Activated CD8-positive, alpha-beta T cell treated with anti-CD3 and anti-CD28 coated beads, Interleukin-2, amount 10 ng/mL, durations not matched to agents 7 days and 5 days (primary cell): ENCODE measurements around the gene UBE2F. TPM values are rescaled to one million over a fixed set of nuclear protein-coding genes. Genes with fewer than 3 reads are reported as not detected.
A peak's percentile ranks its signal among the peaks of the same experiment; 100 is the strongest.
"Not testable (repeated sequence)": the region's sequence is repeated elsewhere in the genome, so short reads cannot be mapped to it uniquely, and the experiment has no call there.

ENCODE experiments used
- ATAC-seq: fragments of 150-1000 bp; cut with Tn5 transposase; one replicate; pipeline ENCODE4 v1.10.0; 2021; ENCODE audit warnings: moderate library complexity
- CTCF ChIA-PET: fragments of 350-600 bp; sonication (Branson Sonifier 250); formaldehyde crosslinking; loops from one replicate; lab custom pipeline; 2021; ENCODE audit warnings: antibody characterized with exemption; lab: Charles Lee
- POLR2A ChIA-PET: fragments of 350-600 bp; sonication (Branson Sonifier 250); formaldehyde crosslinking; loops from one replicate; lab custom pipeline; 2021; ENCODE audit warnings: antibody characterized with exemption; lab: Charles Lee
- DNase-seq: peaks from one replicate; pipeline ENCODE4 v3.0.0-alpha.2; 2020
- H3K27ac Mint-ChIP-seq: one replicate; pipeline ENCODE4 v1.8.0; 2021; ENCODE audit warnings: mild to moderate bottlenecking, mixed read lengths
- H3K27me3 Mint-ChIP-seq: one replicate; pipeline ENCODE4 v1.8.0; 2021; ENCODE audit warnings: low read depth, mixed read lengths
- H3K36me3 Mint-ChIP-seq: one replicate; pipeline ENCODE4 v1.8.0; 2021; ENCODE audit warnings: low read depth, mixed read lengths
- H3K4me1 Mint-ChIP-seq: one replicate; pipeline ENCODE4 v1.8.0; 2021; ENCODE audit warnings: low read depth, mixed read lengths
- H3K4me3 Mint-ChIP-seq: one replicate; pipeline ENCODE4 v1.8.0; 2021; ENCODE audit warnings: mild to moderate bottlenecking, mixed read lengths
- H3K9me3 Mint-ChIP-seq: one replicate; pipeline ENCODE4 v1.8.0; 2022; ENCODE audit warnings: mixed read lengths; ENCODE audit not compliant: insufficient read depth
- total RNA-seq, 2 experiments: library from RNA; stranded (reverse); gene quantifications; one replicate each; pipeline ENCODE4 v1.2.3, GENCODE V29; 2021

Gene UBE2F
- total RNA-seq, 2 experiments from 2014 or later: 70.2 to 71.9 TPM

DNA sequence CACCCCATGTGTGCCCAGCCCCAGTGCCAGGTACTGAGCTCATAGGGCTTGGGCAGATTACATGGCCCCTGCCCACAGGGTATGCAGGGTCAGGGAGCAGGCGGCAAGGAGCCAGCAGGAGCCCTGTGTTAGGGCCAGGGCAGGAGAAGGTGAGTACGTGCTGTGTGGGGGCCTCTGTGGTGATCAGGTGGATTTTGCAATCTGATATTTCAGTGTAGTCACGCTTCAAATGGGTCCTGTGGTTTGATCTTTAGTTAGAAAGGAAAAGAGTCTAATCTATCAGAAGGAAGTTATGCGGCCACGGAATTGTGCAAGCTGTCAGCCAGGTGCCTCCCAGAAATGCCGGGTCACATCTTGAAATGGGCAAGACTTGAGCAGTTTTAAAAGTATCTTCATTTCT, 13.9 kb downstream of the UBE2F start:
- peak; percentile 63 for DNase-seq
- Mint-ChIP-seq H3K27me3 (no peaks in the 10 kb centered on the region), H3K4me3 (peak overlapping the region; percentile 17), H3K9me3 (no peaks in the 10 kb centered on the region), H3K27ac (peak overlapping the region; percentile 85), H3K36me3 (peaks cover 54% of the 10 kb centered on the region), H3K4me1 (peaks cover 70% of the 10 kb centered on the region)
- ATAC-seq: peak; percentile 78
- ChIA-PET POLR2A (interaction anchor here (0.8 to 1.4 kb wide), 4 partner anchors 12 to 221 kb away, joined by 3 to 4 read pairs (median 3); partner anchors contain the start of gene SCLY), CTCF (interaction anchor here (0.8 to 4.1 kb wide), 4 partner anchors 11 to 282 kb away, joined by 3 to 35 read pairs (median 3); no protein-coding TSS in a partner anchor)

- ATAC-seq, H3K27me3 Mint-ChIP-seq, H3K9me3 Mint-ChIP-seq, DNase-seq, POLR2A ChIA-PET, H3K4me3 Mint-ChIP-seq, H3K27ac Mint-ChIP-seq: not testable (repeated sequence)
- H3K4me1 Mint-ChIP-seq: peaks cover 62% of the 10 kb centered on the region
- H3K36me3 Mint-ChIP-seq: peaks cover 51% of the 10 kb centered on the region
- CTCF ChIA-PET: interaction anchor here (1.0 to 4.1 kb wide), 4 partner anchors 10 to 121 kb away, joined by 3 to 35 read pairs (median 3); no protein-coding TSS in a partner anchor
Observed at GRCh38 chr2:237981621-237982020, 14.8 kb downstream of the UBE2F start.

DNA sequence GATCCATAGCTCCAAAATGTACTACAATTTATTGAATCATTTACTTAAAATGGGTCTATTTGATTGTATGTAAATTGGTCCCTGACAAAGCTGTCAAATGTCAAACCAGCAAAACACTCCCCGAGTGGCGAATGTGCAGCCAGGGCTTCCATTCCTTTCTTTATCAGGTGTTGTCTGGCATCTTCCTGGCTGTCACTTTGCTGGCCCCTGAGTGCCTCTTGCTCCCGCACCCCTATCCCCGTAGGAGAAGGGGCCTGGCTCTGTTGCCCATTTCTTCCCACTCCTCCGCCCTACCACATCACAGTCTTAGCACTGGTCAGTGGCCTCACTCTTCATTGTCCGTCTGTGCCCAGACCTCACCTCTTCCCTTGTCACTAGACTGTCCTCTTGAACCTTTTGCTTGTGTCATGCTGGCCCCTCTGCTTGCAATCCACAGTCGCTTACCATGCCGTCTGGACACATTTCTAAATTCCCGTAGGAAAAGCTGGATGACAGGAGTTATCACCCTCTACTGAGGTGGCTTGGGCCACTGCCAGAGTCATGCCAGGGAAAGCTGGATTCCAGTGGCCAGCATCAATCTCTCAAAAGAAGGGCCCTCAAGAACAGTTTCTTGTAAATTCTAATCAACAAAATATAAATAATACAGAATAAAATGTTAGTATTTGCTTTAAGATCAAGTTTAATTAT, 15.4 kb downstream of the UBE2F start:
- ChIA-PET CTCF (interaction anchor here (1.0 to 1.2 kb wide), 3 partner anchors 10 to 122 kb away, joined by 3 read pairs; no protein-coding TSS in a partner anchor), POLR2A (no interaction called here)
- no peak for DNase-seq
- peaks cover 2% of the 10 kb centered on the region for H3K9me3 Mint-ChIP-seq
- peak overlapping the region; percentile 18 for H3K27ac Mint-ChIP-seq
- ATAC-seq: no peak
- H3K4me3 Mint-ChIP-seq: no peak overlapping the region
- H3K4me1 Mint-ChIP-seq: peaks cover 57% of the 10 kb centered on the region
- peaks cover 51% of the 10 kb centered on the region for H3K36me3 Mint-ChIP-seq
- no peaks in the 10 kb centered on the region for H3K27me3 Mint-ChIP-seq

GRCh38 chr2:237983922-237984321, 17.1 kb downstream of the UBE2F start:
- ATAC-seq (no peak), DNase-seq (no peak)
- Mint-ChIP-seq H3K36me3 (peaks cover 48% of the 10 kb centered on the region), H3K4me1 (peaks cover 39% of the 10 kb centered on the region), H3K4me3 (no peak overlapping the region), H3K27ac (no peak overlapping the region), H3K9me3 (peaks cover 3% of the 10 kb centered on the region), H3K27me3 (no peaks in the 10 kb centered on the region)
- ChIA-PET CTCF (no interaction called here), POLR2A (no interaction called here)

DNA sequence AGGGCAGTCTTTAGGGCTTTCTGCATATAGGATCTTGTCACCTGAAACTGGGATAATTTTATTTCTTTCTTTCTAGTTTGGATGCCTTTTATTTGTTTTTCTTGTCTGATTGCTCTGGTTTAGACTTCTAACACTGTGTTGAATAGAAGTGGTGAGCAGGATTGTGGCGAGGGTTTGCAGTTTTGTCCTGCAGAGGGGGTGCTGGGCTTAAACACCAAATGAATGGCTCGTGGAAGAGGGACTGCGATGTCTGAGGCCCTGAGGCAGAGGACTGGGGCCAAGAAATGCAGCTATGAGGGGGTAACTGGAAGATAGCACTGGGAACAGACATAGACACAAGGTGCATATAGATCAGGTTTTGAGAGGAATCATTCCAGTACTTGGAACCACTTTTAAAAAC, 20.5 kb downstream of the UBE2F start:
- Mint-ChIP-seq H3K9me3 (peaks cover 3% of the 10 kb centered on the region), H3K36me3 (peaks cover 47% of the 10 kb centered on the region), H3K27ac (no peak overlapping the region), H3K4me3 (no peak overlapping the region), H3K4me1 (peaks cover 12% of the 10 kb centered on the region), H3K27me3 (no peaks in the 10 kb centered on the region)
- ChIA-PET POLR2A (no interaction called here), CTCF (no interaction called here)
- ATAC-seq: no peak
- no peak for DNase-seq

GRCh38 chr2:237993701-237994100, 26.9 kb downstream of the UBE2F start:
- Mint-ChIP-seq H3K4me3 (no peak overlapping the region), H3K27ac (no peak overlapping the region), H3K9me3 (no peaks in the 10 kb centered on the region), H3K36me3 (peaks cover 43% of the 10 kb centered on the region), H3K27me3 (no peaks in the 10 kb centered on the region), H3K4me1 (peaks cover 14% of the 10 kb centered on the region)
- ChIA-PET POLR2A (no interaction called here), CTCF (interaction anchor here (1.2 to 2.1 kb wide), 2 partner anchors 70 to 270 kb away, joined by 5 to 7 read pairs; no protein-coding TSS in a partner anchor)
- ATAC-seq: no peak
- DNase-seq: no peak

DNA sequence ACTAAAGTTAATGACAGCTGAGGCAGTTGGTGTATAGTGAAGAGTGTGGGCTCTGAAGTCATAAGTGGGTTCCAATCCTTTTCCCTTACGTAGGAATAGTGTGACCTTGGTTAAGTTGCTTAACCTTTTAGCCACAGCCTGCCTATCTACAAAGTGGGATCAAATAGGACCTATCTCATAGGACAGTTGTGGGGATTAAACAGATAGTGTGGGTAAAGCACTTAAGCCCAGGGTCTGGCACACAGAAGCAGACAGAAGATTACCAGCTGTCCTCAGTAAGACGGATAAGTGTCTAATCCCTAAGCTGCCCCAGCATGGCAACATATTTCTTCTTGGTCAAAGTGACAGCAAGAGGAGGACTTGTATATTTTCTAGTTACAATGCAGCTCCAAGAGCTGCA, 28.2 kb downstream of the UBE2F start:
- no peak for DNase-seq
- peaks cover 23% of the 10 kb centered on the region for H3K4me1 Mint-ChIP-seq
- POLR2A ChIA-PET: no interaction called here
- CTCF ChIA-PET: interaction anchor here (1.3 to 2.1 kb wide), 3 partner anchors 72 to 268 kb away, joined by 3 to 7 read pairs (median 5); no protein-coding TSS in a partner anchor
- H3K27me3 Mint-ChIP-seq: no peaks in the 10 kb centered on the region
- peaks cover 45% of the 10 kb centered on the region for H3K36me3 Mint-ChIP-seq
- H3K4me3 Mint-ChIP-seq: no peak overlapping the region
- no peaks in the 10 kb centered on the region for H3K9me3 Mint-ChIP-seq
- no peak overlapping the region for H3K27ac Mint-ChIP-seq
- ATAC-seq: no peak

- POLR2A ChIA-PET: interaction anchor here (1.7 kb wide), 1 partner anchor 64 kb away, joined by 3 read pairs; no protein-coding TSS in a partner anchor
- no peak for ATAC-seq
- H3K27ac Mint-ChIP-seq: no peak overlapping the region
Observed at GRCh38 chr2:237996021-237996593, 29.3 kb downstream of the UBE2F start.

GRCh38 chr2:237997521-237997920, 30.7 kb downstream of the UBE2F start:
- ChIA-PET CTCF (interaction anchor here (0.8 to 1.9 kb wide), 4 partner anchors 27 to 266 kb away, joined by 3 to 5 read pairs (median 4); no protein-coding TSS in a partner anchor), POLR2A (interaction anchor here (1.1 to 1.7 kb wide), 3 partner anchors 29 to 204 kb away, joined by 3 to 5 read pairs (median 3); no protein-coding TSS in a partner anchor)
- H3K9me3 Mint-ChIP-seq: no peaks in the 10 kb centered on the region
- no peak overlapping the region for H3K4me3 Mint-ChIP-seq
- peaks cover 24% of the 10 kb centered on the region for H3K4me1 Mint-ChIP-seq
- H3K27me3 Mint-ChIP-seq: no peaks in the 10 kb centered on the region
- H3K27ac Mint-ChIP-seq: peak overlapping the region; percentile 23
- ATAC-seq (no peak), DNase-seq (no peak)
- H3K36me3 Mint-ChIP-seq: peaks cover 45% of the 10 kb centered on the region

More at GRCh38 chr2:237996021-237996593, 29.3 kb downstream of the UBE2F start:
- Mint-ChIP-seq H3K9me3 (no peaks in the 10 kb centered on the region), H3K4me1 (peaks cover 24% of the 10 kb centered on the region), H3K27me3 (no peaks in the 10 kb centered on the region), H3K36me3 (peaks cover 51% of the 10 kb centered on the region), H3K4me3 (no peak overlapping the region)
- CTCF ChIA-PET: interaction anchor here (1.3 to 1.7 kb wide), 3 partner anchors 28 to 138 kb away, joined by 3 to 5 read pairs (median 5); no protein-coding TSS in a partner anchor
- DNase-seq: no peak

DNA sequence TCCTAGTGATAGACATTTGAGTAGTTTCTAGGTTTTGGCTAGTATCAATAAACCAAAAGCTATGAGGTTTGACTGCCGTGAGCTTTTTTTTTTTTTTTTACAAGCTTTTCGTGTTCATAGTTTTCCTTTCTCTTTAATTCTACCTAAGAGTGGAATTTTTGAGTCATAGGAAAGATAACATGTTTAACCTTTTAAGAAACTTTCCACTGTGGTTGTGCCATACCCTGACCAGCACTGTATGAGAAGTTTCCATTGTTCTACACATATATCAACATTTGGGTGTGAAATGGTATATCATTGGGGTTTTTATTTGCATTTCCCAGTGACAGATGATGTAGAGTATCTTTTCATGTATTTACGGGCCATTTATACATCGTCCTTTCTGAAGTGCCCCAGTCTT, 31.7 kb downstream of the UBE2F start:
- Mint-ChIP-seq H3K36me3 (peaks cover 44% of the 10 kb centered on the region), H3K27me3 (no peaks in the 10 kb centered on the region), H3K27ac (peak overlapping the region; percentile 86), H3K9me3 (no peaks in the 10 kb centered on the region), H3K4me3 (peak overlapping the region; percentile 66), H3K4me1 (peaks cover 33% of the 10 kb centered on the region)
- DNase-seq (peak; percentile 55), ATAC-seq (peak; percentile 84)
- ChIA-PET POLR2A (interaction anchor here (0.5 to 1.5 kb wide), 5 partner anchors 24 to 203 kb away, joined by 3 to 5 read pairs (median 3); no protein-coding TSS in a partner anchor), CTCF (interaction anchor here (0.6 to 1.9 kb wide), 6 partner anchors 12 to 417 kb away, joined by 3 to 7 read pairs (median 3); no protein-coding TSS in a partner anchor)

DNA sequence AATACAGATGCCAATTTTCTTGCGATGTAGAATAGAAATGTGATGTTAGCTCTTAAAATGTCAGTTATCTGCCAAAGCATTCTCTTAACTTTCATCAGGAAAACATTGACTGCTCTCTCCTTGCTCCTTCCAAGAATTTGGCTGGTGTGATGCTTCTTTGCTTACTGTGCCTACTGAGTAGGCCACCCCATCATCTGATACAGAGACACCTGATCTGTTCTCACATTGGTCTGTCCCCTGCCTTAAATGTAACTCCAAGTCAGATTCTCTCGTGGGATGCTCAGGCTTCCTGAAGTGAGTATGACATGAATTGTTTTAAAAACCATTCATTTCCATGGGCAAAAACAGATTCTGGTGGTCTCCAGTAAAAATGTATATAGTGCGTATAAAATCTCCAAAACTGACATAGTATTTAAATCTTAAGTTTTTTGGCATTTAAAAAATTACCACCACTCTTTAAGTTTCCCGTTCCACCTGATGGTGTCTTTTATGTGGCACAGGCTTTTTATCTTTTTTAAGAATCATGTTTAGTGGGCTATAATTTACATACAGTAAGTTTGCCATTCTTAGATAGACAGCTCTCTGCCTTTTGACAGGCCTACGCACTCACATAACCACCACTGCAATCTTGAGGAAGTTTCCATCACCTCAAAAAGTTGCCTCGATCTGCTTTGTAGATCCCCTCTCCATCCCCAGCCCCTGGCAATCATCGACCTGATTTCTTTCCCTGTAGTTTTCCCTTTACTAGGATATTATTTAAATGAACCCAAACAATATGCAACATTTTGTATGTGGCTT, 36.6 kb downstream of the UBE2F start:
- Mint-ChIP-seq H3K4me1 (peaks cover 43% of the 10 kb centered on the region), H3K36me3 (peaks cover 51% of the 10 kb centered on the region), H3K27me3 (no peaks in the 10 kb centered on the region), H3K4me3 (peak overlapping the region; percentile 3), H3K9me3 (no peaks in the 10 kb centered on the region), H3K27ac (peak overlapping the region; percentile 51)
- ChIA-PET CTCF (interaction anchor here (0.7 to 1.1 kb wide), 2 partner anchors 80 to 199 kb away, joined by 3 to 4 read pairs; no protein-coding TSS in a partner anchor), POLR2A (interaction anchor here (0.6 to 1.2 kb wide), 2 partner anchors 37 to 285 kb away, joined by 3 read pairs; no protein-coding TSS in a partner anchor)
- DNase-seq (peak; percentile 40), ATAC-seq (peak; percentile 77)
